Testis (tissue), 2 donors: Measurements from ENCODE around the gene PLCD1.

Experiments used
- CTCF ChIP-seq, 3 experiments: fragments of 450-650 bp in 2 of 3; fragments of 200-600 bp in 1 of 3; sonication (generic) in 1 of 3; IDR thresholded peaks; one replicate each; pipeline ENCODE4 v1.5.1; 2016 to 2019; ENCODE audit warnings: antibody characterized with exemption in 3 of 3, mild to moderate bottlenecking in 2 of 3, moderate library complexity in 1 of 3
- POLR2A ChIP-seq: fragments of 450-650 bp; IDR thresholded peaks from one replicate; pipeline ENCODE4 v1.6.1; 2017; ENCODE audit warnings: antibody characterized with exemption, mild to moderate bottlenecking, moderate library complexity

- TF ChIP-seq CTCF (IDR thresholded peaks at IDR 0.05) (no peak), POLR2A (no peak)
Measured at GRCh38 chr3:38062809-38063208, 33.4 kb upstream of the PLCD1 start.
